ACHN (cell line): ENCODE results near the gene MEIOB.
"Not testable (repeated sequence)": the region's sequence is repeated elsewhere in the genome, so short reads cannot be mapped to it uniquely, and the experiment has no call there.

Experiments used
- DNase-seq: peaks from one replicate; pipeline ENCODE4 v3.0.0-alpha.2; 2015
- in situ Hi-C: cut with HindIII; loops from 2 replicates; pipeline ENCODE4 v1.10.0; 2017; ENCODE audit warnings: low sequenced_read_pairs, low pct_ligation_motif_present, low pct_unique_long_range_greater_than_20kb

Gene MEIOB

DNA sequence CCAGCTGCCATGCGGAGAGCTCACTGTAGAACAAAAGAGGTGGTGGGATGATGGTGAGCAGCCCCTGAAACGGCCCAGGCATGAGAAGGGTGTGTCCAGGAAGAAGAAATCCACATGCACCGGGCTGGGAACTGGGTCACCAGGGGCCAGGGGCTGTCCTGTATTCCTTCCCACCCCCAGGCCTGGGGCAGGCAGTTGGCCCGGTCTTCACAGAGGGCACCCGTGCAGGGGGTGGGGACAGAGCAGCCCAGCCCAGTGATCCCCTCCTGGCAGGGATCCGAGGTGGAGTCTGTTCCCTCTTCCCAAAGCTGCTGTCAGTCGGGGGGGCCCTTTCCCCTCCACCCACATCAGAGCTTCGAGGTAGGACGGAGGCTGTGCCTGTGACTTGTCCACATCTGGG lies 37.0 kb upstream of the MEIOB start:
- in situ Hi-C loops: no loop called here
- DNase-seq: no peak

DNA sequence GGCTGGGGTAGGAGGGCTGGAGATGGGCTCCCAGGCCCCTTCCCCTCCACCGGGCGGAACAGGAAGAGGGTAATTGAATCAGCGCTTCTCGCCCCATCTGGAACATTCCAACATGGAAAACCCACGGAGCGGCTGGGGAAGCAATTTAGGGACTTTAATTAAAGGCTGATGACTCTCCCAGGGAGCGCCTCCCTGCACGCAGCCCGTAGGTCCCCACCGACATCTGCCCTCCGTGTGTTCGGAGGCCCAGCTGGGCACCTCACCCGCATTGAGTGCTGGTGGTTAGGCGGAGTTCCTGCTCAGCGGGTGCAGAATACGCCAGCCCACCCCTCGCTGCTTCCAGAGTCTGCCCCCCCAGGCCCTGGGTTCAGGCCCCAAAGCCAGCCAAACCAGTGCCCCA lies 36.2 kb upstream of the MEIOB start:
- in situ Hi-C loops: no loop called here
- no peak for DNase-seq

DNA sequence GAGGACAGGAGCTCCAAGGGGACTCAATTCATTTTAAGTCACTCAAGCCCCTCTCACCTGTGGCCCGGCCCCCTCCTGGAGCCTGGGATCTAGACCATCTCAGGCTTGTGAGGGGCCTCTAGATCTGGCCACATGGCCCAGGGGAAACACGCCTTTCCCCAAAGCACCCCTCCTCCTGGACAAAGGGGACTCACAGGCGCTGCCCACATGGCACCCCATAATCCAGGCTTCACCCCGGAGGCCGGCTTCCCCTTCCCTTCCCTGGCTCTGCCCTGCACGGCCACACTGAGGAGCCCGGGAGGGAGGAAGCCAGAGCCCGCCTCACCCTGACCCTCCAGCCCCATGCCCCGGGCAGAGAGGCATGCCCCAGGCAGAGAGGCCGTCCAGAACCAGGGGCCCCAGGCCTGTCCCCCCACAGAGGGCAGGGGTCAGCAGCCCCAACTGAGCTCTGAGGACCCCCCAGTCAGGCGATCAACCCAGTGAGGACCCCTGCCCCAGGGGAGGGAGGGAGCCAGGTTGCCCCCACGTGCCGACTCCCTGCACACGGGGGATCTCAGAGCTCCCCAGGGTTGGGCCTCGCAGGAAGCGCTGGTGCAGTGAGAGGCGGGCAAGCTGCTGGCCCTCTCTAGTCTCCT lies 35.4 kb upstream of the MEIOB start:
- in situ Hi-C loops: no loop called here
- no peak for DNase-seq

DNA sequence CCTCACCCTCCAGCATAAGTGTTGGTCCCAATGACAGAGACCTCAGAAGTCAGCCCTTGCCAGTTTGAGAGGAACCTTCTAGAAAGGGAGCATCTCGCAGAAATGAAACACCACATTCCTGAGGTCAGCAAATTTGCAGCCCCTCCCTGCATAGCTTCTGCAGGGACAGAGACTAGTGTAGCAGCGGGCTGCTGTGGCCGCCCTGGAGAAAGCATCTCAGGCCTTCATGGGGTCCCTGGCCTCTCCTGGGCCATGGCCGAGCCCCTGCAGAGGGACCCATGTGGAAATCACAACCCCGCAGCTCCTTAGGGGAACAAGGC lies 34.8 kb upstream of the MEIOB start:
- in situ Hi-C loops: no loop called here
- DNase-seq: no peak

DNA sequence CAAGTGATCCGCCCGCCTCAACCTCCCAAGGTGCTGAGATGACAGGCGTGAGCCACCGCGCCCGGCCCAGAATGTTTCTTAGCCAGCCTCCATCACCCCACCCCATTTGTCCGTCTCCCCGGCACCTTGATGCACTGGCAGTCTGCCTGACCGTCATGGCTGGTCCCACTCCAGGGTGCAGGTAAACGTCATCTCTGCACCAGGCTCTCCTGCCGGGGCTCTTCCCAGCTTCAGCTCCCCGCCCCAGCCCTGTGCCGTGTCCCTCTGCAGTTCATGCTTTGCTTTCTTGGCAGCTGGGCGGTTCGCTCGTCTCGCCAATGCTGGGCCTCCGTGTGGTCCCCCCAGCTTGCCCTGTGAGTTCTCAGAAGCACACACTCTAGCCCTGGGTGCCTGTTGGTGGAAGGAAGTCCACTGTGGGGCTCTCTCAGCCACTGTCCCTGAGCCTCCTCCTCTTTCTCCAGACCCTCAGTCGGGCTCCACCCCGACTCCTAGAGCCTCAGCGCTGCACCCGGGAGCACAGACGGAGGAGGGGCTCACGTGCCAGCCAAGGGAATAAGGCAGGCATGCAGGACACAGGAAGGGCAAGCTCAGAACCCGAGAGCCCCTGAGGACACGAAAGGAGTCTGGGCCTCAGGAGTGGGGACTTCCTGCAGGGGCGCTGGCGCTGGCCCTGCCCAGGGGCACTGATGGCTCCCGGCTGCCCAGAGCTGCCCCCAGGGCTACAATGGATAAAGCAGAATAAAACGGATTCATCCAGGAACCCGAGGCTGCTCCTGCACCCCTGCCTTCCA lies 34.3 kb upstream of the MEIOB start:
- in situ Hi-C loops: no loop called here
- no peak for DNase-seq

DNA sequence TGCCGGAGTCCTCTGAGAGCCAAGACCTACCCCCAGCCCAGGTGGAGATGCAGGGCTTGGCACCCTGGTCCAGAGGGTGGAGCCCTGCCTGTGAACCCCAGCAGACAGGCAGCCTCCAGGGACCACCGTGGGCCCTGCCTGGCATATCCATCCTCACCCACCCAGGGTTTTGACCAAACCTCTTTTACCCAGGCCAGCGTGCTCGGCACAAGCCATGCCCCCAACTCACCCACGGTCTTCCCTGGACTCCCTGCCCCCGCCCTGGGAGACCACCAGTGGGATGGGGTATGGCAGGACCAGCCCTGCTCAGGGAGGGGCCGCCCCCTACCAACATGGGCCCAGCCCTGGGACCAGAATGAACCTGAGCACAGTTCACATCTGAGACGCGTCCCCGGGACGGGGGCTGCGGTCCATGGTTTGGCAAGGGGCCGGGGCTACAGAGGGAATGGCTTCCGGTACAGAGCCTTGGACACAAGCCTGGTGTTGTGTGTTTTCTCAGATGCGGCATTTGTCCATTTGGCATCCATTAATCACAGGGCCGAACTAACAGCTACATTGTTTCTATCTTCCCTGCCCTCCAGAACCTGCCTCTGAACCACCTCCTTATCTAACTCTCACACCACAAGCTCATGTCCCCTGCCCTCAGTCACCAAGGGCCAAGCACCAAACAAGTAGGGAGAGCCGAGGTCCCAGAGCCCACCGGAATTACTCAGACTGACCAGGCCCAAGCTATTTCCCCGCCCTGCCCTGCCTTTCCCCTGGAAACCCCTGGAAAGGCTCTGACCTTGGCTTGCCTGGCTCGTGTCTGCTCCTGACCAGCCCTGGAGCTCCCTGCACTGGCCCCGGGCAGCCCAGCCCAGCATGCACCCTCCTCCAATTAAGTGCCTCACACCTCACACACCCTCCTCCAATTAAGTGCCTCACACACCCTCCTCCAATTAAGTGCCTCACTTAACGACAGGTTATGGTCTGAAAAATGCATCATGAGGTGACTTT lies 32.2 kb upstream of the MEIOB start:
- in situ Hi-C loops: no loop called here

DNA sequence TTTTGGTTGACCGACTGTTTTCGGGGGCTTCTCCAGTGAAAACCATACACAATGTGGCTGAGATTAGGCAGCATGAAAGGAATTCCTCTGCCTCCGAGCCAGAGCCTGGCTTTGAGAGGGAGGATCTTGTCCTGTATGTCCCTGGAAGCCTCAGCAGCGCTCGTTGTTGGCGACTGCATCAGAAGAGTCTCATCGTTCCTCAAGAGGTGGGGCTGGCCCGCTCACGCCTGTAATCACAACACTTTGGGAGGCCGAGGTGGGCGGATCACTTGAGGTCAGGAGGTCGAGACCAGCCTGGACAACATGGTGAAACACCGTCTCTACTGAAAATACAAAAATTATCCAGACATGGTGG lies 31.2 kb upstream of the MEIOB start:
- no peak for DNase-seq
- in situ Hi-C loops: no loop called here

More for the DNA sequence above, 32.2 kb upstream of the MEIOB start:
- no peak for DNase-seq

DNA sequence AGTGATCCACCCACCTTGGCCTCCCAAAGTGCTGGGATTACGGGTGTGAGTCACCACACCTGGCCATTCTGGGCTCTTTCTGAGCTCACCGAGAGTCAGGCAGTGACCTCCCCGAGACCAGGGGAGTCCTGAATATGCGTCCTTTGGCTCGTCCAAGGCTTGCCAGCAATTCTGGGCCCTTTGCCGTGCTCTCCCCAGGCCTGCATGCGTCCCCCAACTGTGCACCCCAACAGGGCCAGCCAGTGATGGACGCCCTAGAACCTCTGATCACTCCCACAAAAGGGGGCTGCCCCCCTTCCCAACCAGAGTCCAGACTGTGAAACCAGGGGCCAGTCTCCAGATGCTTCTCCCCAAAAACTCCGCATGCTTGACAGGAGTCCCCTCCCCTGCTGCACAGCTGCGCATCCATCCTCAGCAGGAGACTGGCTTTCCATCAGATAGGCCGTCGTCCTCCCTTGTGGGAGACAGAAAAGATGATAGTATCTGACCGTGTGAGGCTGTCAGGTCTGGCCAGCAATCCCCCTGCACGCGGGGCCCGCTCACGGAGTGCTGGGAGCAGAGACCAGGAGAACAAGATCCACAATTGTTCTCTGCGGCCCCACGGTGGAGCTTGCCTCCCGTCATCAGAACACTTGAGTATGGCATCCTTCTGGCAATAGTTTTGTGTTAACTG lies 30.7 kb upstream of the MEIOB start:
- in situ Hi-C loops: no loop called here
- DNase-seq: no peak

DNA sequence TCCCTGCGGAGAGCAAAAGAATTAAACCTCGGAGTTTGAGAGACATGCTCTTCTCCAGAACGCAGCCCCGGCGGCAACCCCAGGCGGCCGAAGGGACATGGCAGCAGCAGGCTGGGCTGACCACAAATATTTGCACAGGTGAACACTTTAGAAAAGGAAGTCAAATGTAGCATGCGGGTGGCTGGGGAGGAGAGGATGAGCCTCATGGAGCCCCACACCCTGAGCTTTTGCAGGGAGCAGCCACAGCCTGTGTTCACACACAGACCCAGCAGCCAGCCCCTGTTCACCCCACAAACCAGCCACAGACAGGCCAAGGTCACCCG lies 28.4 kb upstream of the MEIOB start:
- in situ Hi-C loops: no loop called here
- no peak for DNase-seq

DNA sequence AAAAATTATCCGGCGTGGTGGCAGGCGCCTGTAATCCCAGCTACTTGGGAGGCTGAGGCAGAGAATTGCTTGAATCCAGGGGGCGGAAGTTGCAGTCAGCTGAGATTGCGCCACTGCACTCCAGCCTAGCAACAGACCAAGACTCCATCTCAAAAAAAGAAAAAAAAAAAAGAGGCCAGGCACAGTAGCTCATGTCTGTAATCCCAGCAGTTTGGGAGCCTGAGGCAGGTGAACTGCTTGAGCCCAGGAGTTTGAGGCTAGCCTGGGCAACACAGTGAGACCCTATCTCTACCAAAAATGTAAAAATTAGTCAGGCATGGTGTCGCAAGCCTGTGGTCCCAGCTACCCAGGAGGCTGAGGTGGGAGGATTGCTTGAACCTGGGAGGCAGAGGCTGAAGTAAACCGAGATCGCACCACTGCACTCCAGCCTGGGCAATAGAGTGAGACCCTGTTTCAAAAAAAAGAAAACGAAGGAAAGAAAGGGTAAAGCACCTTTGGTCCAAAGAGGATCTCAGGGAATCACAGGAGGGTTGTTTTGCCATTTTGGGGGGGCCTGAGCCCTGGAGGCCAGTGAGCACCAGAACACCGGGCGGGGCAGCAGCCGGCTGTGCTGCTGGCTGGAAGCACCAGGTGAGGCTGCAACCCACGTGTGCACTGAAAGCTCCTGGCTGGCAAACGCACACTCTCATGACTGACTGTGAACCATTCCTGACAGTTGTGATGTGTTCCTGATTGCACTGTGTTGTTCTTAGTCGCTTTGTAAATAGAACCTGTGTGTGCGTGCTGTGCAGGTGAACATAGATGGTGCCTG lies 27.9 kb upstream of the MEIOB start:
- no peak for DNase-seq
- in situ Hi-C loops: no loop called here

DNA sequence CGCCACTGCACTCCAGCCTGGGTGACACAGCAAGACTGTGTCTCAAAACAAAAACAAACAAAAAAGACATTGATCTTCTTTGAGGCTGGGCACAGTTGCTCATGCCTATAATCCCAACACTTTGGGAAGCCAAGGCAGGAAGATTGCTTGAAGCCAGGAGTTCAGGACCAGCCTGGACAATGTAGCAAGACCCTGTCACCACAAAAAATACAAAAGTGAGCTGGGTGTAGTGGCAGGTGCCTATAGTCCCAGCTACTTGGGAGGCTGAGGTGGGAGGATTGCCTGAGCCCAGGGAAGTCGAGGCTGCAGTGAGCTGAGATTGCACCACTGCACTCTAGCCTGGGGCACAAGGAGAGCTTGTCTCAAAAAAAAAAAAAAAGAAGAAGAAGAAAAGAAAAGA lies 25.7 kb upstream of the MEIOB start:
- DNase-seq, in situ Hi-C loops: not testable (repeated sequence)

DNA sequence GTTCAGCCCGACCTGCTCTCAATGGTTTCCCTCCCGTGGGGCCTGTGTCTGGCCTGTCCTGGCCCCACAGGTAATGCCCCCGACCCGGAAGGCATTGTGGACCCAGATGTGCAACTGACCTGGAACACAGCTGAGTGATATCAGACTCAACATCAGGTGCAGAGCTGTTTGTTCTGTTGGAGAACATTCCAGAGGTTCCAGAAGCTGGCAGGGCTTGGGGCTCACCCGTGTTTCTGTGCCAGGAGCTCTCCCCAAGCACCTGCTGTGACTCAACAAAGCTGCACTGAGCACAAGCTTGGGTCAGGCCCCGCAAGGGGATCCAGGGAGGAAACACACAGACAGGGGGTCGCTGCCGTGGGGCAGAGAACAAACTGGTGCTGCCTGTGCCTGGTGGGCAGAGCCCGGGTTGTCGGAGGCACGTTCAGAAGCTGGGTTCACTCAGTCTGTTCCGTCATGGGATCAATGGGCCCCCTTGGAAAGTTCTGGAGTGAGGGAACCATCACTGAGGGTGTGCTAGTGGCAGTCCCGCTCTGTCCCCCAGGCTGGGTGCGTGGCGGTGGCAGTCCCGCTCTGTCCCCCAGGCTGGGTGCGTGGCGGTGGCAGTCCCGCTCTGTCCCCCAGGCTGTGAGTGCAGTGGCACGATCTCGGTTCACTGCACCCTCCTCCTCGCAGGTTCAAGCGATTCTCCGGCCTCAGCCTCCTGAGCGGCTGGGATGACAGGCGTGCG lies 24.1 kb upstream of the MEIOB start:
- DNase-seq: no peak
- in situ Hi-C loops: no loop called here

DNA sequence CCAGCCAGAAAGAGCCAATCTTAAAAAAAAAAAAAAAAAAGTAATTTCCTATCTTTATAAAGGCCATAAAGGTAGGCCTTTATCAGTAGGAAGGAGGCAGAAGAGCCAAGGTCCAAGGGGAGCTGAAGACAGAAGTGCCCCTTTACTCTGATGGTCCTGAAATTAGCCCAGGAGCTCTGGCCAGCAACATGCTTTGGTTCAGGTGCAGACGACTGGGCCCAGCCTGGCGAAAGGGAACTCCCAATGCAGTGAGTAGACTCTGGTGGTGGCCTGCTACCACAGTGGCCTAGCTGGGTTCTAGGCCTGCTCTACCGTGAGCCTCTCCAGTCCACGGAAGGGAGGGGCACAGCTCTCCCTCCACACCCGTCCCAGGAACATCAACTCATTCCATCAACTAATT lies 23.1 kb upstream of the MEIOB start:
- no peak for DNase-seq
- in situ Hi-C loops: no loop called here

DNA sequence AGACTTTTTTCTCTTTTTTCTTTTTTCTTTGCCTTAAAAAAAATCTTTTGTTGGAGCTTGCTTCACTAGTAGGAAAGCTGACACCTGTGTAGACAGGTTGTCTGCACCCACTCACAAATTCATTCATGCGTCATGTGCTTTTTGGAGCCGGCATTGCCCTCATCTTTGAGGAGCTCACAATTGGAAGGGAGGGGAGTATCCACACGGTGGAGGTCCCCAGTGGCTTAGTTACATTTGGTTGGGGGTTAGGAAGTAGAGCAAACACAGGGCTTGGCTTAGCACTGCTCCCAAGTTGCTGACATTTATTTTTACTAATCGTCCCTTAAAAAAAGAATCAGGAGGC lies 18.7 kb upstream of the MEIOB start:
- no peak for DNase-seq
- in situ Hi-C loops: no loop called here

DNA sequence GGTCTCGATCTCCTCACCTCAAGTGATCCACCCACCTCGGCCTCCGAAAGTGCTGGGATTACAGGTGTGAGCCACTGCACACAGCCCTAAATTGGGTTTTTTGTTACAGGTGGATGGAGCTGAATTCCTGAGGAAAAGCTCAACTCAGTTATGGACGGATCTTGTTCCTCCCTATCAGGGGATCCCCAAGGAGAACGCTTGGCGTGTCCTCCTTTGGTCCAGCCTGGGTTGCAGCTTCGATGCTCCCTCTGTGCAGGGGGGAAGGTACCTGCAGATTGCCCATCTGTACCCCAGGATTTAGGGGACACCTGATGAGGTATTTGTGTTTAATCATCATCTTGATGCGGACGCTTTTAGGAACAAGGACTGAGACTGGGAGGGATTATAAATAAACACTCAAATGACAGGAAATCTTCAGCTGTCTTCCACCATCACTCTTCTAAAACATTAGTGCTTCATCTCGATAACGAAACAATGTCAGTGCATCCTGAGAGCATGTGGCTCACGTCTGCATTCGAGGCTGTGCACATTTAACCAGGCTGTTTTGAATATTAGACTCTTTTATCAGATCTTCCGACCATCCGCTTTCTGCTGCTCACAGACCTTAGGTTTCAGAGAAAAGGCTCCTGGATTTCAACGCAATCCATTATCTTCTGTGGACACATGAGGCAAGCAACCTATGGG lies 18.2 kb upstream of the MEIOB start:
- DNase-seq: no peak
- in situ Hi-C loops: no loop called here

DNA sequence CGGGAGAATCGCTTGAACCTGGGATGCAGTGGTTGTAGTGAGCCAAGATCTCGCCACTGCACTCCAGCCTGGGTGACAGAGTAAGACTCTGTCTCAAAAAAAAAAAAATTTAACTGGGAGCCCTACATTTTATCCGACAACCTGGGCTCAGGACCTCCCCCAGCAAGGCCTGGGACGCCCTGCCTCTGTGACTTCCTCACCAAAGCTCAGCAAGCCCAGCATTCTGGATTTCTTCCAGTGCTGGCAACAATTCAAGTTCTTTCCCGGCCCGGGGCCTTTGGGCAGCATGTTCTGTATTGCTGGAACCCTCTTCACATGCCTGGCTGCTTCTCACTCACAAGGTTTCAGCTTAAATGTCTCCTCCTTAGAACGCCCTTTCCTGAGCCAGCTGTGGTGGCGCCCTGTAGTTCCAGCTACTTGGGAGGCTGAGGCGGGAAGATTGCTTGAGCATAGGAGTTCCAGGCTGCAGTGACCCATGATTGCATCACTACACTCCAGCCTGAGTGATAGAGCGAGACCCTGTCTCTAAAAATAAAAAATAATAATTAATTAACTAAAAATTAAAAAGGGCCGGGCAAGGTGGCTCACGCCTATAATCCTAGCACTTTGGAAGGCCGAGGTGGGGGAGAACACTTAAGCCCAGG lies 15.9 kb upstream of the MEIOB start:
- in situ Hi-C loops: no loop called here
- no peak for DNase-seq

DNA sequence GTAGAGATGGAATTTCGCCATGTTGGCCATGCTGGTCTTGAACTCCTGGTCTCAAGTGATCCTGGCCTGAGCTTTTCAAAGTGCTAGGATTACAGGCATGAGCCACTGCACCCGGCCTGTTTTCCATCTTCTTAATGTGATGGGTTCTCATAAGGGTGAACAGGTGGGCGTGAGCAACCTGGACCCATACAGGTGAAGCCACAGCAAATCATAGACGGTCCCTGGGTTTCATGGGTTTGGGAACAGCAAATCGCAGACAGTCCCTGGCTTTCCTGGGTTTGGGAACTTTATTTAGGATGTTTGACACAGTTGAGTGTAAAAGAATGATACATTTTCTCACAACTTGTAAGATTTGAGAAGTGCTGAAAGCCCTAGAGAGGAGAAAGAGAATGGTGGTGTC lies 12.9 kb upstream of the MEIOB start:
- DNase-seq: no peak
- in situ Hi-C loops: no loop called here
